Adrenal gland (tissue), 5 donors: ENCODE measurements around the gene AOPEP.

Experiments used
- CTCF ChIP-seq, 6 experiments: fragments of 450-650 bp in 4 of 6; fragments of 200-600 bp in 2 of 6; sonication (generic) in 1 of 6; IDR thresholded peaks; 1 replicate in 5 of 6; 2 replicates in 1 of 6; pipeline versions ENCODE4 v1.5.1 to v1.8.0; 2016 to 2021; ENCODE audit warnings: antibody characterized with exemption in 6 of 6, mild to moderate bottlenecking in 2 of 6, moderate library complexity in 1 of 6
- POLR2A ChIP-seq, 2 donors: fragments of 450-650 bp; IDR thresholded peaks; one replicate each; pipeline ENCODE4 v1.6.1; 2017; ENCODE audit warnings: antibody characterized with exemption in 2 of 2, mild to moderate bottlenecking in 2 of 2, moderate library complexity in 1 of 2
- donor health status: DM: no; HTN: no; CAD: no.

- TF ChIP-seq CTCF (IDR thresholded peaks at IDR 0.05) = no peak
- no peak for TF ChIP-seq POLR2A (IDR thresholded peaks at IDR 0.05)
Measured at GRCh38 chr9:94699715-94700373, 26.7 kb upstream of the AOPEP start.
